Heart left ventricle (tissue), 16 donors: Measurements from ENCODE around the gene URM1. TPM values are rescaled to one million over a fixed set of nuclear protein-coding genes. Genes with fewer than 3 reads are reported as not detected.
"Not testable (repeated sequence)": the region's sequence is repeated elsewhere in the genome, so short reads cannot be mapped to it uniquely, and the experiment has no call there.

ENCODE experiments used
- ATAC-seq, 4 donors: fragments of 200-7000 bp; cut with Tn5 transposase; one replicate each; pipeline ENCODE4 v1.9.1; 2020 to 2022; ENCODE audit warnings: moderate library complexity in 4 of 4, mild to moderate bottlenecking in 3 of 4, moderate number of reproducible peaks in 1 of 4
- DNase-seq, 5 donors: peaks; one replicate each; pipeline ENCODE4 v3.0.0-alpha.2; 2020
- H3K27ac ChIP-seq, 12 donors: fragments of 200-600 bp; sonication (generic) in 4 of 12; one replicate each; pipeline versions ENCODE4 v1.5.0 to v1.8.0; 2016 to 2022; ENCODE audit warnings: mild to moderate bottlenecking in 2 of 12
- H3K27me3 ChIP-seq, 9 donors: fragments of 200-600 bp; sonication (generic) in 2 of 9; one replicate each; pipeline versions ENCODE4 v1.5.1 to v1.8.0; 2016 to 2022; ENCODE audit warnings: mild to moderate bottlenecking in 3 of 9
- H3K36me3 ChIP-seq, 9 donors: fragments of 200-600 bp; sonication (generic) in 2 of 9; one replicate each; pipeline versions ENCODE4 v1.5.0 to v1.8.0; 2018 to 2022; ENCODE audit warnings: mild to moderate bottlenecking in 2 of 9
- H3K4me1 ChIP-seq, 12 donors: fragments of 200-600 bp; sonication (generic) in 4 of 12; one replicate each; pipeline versions ENCODE4 v1.5.0 to v1.8.0; 2016 to 2022; ENCODE audit warnings: mild to moderate bottlenecking in 3 of 12
- H3K4me3 ChIP-seq, 12 donors: fragments of 200-600 bp; sonication (generic) in 4 of 12; one replicate each; pipeline versions ENCODE4 v1.5.0 to v1.8.0; 2017 to 2022; ENCODE audit warnings: mild to moderate bottlenecking in 9 of 12, moderate library complexity in 4 of 12
- H3K9me3 ChIP-seq, 12 donors: fragments of 200-600 bp; sonication (generic) in 4 of 12; one replicate each; pipeline versions ENCODE4 v1.5.0 to v1.8.0; 2016 to 2022; ENCODE audit warnings: mild to moderate bottlenecking in 1 of 12
- POLR2A ChIP-seq, 2 donors: fragments of 450-650 bp; IDR thresholded peaks; one replicate each; pipeline ENCODE4 v1.6.1; 2017; ENCODE audit warnings: antibody characterized with exemption in 2 of 2, mild to moderate bottlenecking in 2 of 2, moderate library complexity in 2 of 2
- WGBS, 4 donors: extraction: QIAGEN DNeasy Blood & Tissue Kit in 2 of 4; methylation state at CpG; one replicate each; pipeline versions ENCODE4 v1.1.5 to v1.1.7; 2013 to 2018; 5-methylcytosine and 5-hydroxymethylcytosine counted together
- intact Hi-C, 10 donors: fragments of 100-400 bp; cut with DNase I; formaldehyde crosslinking; loops; one replicate each; pipeline versions ENCODE4 v1.11.1 to v1.14.2; 2022
- polyA plus RNA-seq, 2 donors: library from polyadenylated mRNA; stranded (reverse); fragments of 200-250 nt; gene quantifications; one replicate each; pipeline ENCODE4 v1.2.3, GENCODE V29; 2013
- total RNA-seq, 9 donors: library from RNA; depleted of rRNA in 2 of 9; stranded (reverse); fragments of >200 nt in 2 of 9; fragmentation: NEBNext Ultra II Directional in 3 of 9; extraction: Animal tissue kit (Norgen Biotek cat#: 25700) in 3 of 9; gene quantifications; one replicate each; pipeline versions ENCODE4 v1.1.0 to v1.2.4, GENCODE V29; 2016 to 2023
- TF ChIP-seq, protein P1 (sequence below), 12 donors: fragments of 200-600 bp; sonication (generic) in 4 of 12; IDR thresholded peaks; one replicate each; pipeline versions ENCODE4 v1.5.0 to v1.8.0; 2018 to 2022; ENCODE audit warnings: antibody characterized with exemption in 12 of 12, mild to moderate bottlenecking in 5 of 12
- donor health status: ischemic (EF 13 %, LVEDD 7.1; RV severe dilation, severe dysfunction).
- donor health status: healthy with polysubstance abuse.
- donor health status: DM: no; HTN: yes; CAD: no.
- donor health status: DM: no; HTN: no; CAD: no.
- donor health status: ischemic (EF 25% LVEDD 6.9; RV normal size, moderate dysfunction).
- donor health status: ischemic (EF 25% LVEDD 5.7; RV mildly dilated, moderate dysfunction).
- donor health status: healthy.
- donor health status: DM: yes; HTN: yes; CAD: no.
- donor health status: ischemic (EF 35%, LVEDD 5.7; RV mildly dilated, moderate dysfunction).
- donor health status: nonischemic (EF 11% LVEDD 7.7; RV severe dilation, severe dysfunction).
- donor health status: DM: yes; HTN: yes; CAD: no.
- donor health status: PGD.
- donor health status: ischemic (EF 29% LVEDD 5.4; RV normal size, mild dysfunction).
- donor health status: nonischemic (EF 23%, LVEDD 6.1; RV moderate dilation, normal function).

URM1 gene
- total and polyA plus RNA-seq, 11 donors, result 30.2 to 85.6 (median 45.4) TPM

DNA sequence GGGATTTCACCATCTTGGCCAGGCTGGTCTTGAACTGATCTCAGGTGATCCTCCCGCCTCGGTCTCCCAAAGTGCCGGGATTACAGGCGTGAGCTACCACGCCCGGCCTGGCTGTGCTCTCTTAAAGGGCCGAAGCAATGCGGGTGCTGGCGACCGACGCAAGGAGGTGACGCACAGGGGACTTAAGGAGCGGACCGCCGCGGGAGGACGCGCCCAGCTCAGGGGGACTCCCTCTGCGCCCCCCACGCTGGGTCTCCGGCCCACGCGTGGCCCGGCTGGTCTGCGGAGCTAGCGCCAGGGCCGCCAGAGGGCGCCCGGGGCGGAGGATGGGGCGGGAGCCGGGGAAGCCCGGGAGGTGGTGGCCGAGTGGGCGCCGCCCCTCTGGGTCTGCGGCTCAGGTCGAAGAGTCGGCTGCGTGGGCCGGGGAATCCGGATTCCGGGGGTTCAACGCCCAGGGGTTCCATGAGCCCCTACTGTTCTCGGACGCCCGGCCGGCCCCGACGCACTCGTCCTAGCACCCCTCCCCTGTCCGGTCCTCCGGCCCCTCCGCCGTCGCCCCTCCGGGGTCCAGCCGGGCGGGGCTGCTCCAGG lies 49.0 kb downstream of the URM1 start:
- TF ChIP-seq, protein P1, sequence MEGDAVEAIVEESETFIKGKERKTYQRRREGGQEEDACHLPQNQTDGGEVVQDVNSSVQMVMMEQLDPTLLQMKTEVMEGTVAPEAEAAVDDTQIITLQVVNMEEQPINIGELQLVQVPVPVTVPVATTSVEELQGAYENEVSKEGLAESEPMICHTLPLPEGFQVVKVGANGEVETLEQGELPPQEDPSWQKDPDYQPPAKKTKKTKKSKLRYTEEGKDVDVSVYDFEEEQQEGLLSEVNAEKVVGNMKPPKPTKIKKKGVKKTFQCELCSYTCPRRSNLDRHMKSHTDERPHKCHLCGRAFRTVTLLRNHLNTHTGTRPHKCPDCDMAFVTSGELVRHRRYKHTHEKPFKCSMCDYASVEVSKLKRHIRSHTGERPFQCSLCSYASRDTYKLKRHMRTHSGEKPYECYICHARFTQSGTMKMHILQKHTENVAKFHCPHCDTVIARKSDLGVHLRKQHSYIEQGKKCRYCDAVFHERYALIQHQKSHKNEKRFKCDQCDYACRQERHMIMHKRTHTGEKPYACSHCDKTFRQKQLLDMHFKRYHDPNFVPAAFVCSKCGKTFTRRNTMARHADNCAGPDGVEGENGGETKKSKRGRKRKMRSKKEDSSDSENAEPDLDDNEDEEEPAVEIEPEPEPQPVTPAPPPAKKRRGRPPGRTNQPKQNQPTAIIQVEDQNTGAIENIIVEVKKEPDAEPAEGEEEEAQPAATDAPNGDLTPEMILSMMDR (IDR thresholded peaks at IDR 0.05), result peak; percentile 78 to 98 (median 86)
- TF ChIP-seq POLR2A (IDR thresholded peaks at IDR 0.05), result peak in 1 of 2 donors; percentile 11
- DNase-seq, result peak; percentile 74 to 87 (median 79)
- 0 to 1% (median 1%) methylated on average over 20 to 59 of the region's 59 CpGs for WGBS, 4 donors
- intact Hi-C loops, result loop anchor here in 1 of 10 donors (2.0 kb wide), 1 partner anchor 37 kb away; the partner anchor contains the start of gene ODF2
- Histone ChIP-seq H3K9me3 (no peaks in the 10 kb centered on the region), H3K36me3 (peaks cover 0 to 7% (median 0%) of the 10 kb centered on the region in 9 donors), H3K4me1 (peaks cover 0 to 28% (median 16%) of the 10 kb centered on the region in 12 donors), H3K27ac (peak overlapping the region in 11 of 12 donors; percentile 64 to 87 (median 78)), H3K4me3 (peak overlapping the region; percentile 56 to 99 (median 93)), H3K27me3 (peaks cover 0 to 32% (median 13%) of the 10 kb centered on the region in 9 donors)
- ATAC-seq, result peak; percentile 66 to 90 (median 87)

DNA sequence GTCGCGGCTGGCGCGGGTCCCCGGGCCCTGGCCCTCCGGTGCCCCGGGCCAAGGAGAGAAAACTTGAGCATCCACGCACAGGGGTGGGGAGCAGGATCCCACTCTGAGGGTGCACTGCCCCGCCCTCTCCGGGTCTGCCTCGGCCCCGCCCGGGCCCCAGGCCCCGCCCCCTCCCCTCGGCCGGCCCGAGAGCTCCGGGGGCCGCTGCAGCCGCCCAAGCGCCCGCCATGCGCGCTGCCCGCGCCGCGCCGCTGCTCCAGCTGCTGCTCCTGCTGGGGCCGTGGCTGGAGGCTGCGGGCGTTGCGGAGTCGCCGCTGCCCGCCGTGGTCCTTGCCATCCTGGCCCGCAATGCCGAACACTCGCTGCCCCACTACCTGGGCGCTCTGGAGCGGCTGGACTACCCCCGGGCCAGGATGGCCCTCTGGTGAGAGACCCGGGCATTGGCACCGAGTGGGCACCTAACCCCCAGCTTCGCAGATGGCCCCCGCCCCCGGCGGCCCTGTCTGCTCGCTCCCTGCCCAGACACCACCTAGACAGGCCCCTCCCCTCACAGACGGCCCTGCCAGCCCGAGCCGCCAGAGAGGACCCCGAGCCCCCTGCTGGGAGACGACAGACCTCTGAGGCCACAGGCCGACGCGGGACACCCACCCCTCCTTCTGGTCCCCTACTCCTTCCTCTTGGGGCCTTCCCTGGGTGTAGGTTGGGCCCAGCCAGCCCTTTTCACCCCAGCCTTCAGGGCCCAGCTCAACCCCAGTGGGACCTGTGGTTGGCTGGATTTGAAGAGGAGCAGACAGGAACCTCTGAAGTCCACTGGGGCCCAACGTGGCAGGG lies 49.7 kb downstream of the URM1 start, which contains the start of gene CERCAM:
Gene CERCAM, plus strand, starts transcription at position 207 of the 831 bp plus-strand sequence. Its CDS starts 21 bp downstream, at position 228.
- peak within 1 kb of the TSS in 11 of 12 donors; percentile 64 to 87 (median 78) for H3K27ac ChIP-seq
- peak; percentile 30 to 93 (median 76) for ATAC-seq
- peaks cover 0 to 8% (median 0%) of the 10 kb centered on the region in 9 donors for H3K36me3 ChIP-seq
- no peaks in the 10 kb centered on the region for H3K9me3 ChIP-seq
- intact Hi-C loops, result loop anchor here in 1 of 10 donors (2.0 kb wide), 1 partner anchor 36 kb away; the partner anchor contains the start of gene ODF2
- H3K27me3 ChIP-seq, result peaks cover 0 to 26% (median 6%) of the 10 kb centered on the region in 9 donors
- TF ChIP-seq POLR2A (IDR thresholded peaks at IDR 0.05), result no peak
- TF ChIP-seq, protein P1 (IDR thresholded peaks at IDR 0.05), result no peak
- H3K4me3 ChIP-seq, result peak within 1 kb of the TSS; percentile 56 to 99 (median 93)
- DNase-seq, result peak; percentile 68 to 81 (median 71)
- H3K4me1 ChIP-seq, result peaks cover 0 to 28% (median 16%) of the 10 kb centered on the region in 12 donors
- 1 to 4% (median 2%) methylated on average over 18 to 59 of the region's 59 CpGs for WGBS, 4 donors

DNA sequence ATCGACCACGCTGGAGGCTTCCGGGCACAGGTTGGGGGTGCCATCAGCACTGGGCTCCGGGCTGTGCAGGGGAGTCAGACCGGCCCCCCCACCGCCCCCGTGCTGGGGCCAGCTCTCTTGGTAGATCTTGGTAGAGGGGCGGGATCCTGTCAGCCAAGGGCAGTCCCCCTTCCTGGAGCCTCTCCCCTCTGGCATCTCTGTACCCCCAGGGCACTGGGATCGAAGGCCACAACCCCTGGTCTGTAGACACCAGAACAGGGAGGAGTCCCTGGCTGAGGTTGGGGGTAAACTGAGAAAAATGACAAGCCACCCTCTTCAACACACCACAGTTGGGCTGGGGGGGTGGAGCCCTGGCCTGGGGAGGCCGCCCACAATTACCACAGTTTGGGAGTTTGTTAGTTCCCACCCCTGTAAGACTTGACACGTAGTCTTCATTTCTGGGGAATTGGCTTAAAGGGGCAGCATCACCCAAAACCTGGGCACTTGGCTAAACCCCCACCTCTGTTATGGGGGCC lies 50.4 kb downstream of the URM1 start:
- DNase-seq, result peak in 2 of 5 donors; percentile 45 to 47

DNA sequence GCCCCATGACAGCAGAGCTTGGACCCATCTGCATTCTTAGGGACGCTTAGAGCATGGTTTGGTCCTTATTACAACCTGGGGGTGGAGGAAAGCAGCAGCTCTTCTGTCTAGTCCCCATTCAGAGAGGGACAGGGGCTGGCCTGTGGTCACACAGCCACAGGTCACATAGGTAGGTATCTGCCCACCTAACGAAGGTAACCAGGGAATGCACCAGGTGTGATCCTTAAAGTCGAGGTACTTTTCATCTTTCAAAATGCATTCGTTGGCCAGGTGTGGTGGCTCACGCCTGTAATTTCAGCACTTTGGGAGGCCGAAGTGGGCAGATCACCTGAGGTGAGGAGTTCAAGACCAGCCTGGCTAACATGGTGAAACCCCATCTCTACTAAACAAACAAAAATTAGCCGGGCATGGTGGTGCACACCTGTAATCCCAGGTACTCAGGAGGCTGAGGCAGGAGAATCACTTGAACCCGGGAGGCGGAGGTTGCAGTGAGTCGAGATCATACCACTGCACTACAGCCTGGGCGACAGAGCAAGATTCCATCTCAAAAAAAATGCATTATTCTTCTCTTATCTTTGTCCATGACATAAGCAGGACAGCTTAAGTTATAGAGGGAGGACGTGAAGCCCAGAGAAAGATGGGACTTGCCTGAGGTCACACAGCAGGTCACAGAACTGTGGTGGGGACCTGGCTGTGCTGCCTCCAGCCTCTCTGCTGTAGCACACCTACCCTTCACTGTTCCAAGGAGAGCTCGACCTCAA lies 51.0 kb downstream of the URM1 start:
- Histone ChIP-seq H3K4me1 (peaks cover 0 to 28% (median 16%) of the 10 kb centered on the region in 12 donors), H3K27ac (peak overlapping the region in 2 of 12 donors; percentile 84 to 85), H3K4me3 (peak overlapping the region in 7 of 12 donors; percentile 85 to 99 (median 97)), H3K27me3 (peaks cover 0 to 18% (median 0%) of the 10 kb centered on the region in 9 donors), H3K36me3 (peaks cover 0 to 17% (median 0%) of the 10 kb centered on the region in 9 donors)
- H3K9me3 ChIP-seq, ATAC-seq, DNase-seq, intact Hi-C loops: not testable (repeated sequence)
- WGBS, 4 donors, result 91 to 97% (median 94%) methylated on average over 13 of the region's 13 CpGs

More for the DNA sequence above, 50.4 kb downstream of the URM1 start:
- peak overlapping the region in 10 of 12 donors; percentile 64 to 87 (median 81) for H3K27ac ChIP-seq
- peaks cover 0 to 19% (median 2%) of the 10 kb centered on the region in 9 donors for H3K27me3 ChIP-seq
- peak overlapping the region in 11 of 12 donors; percentile 64 to 99 (median 94) for H3K4me3 ChIP-seq
- H3K9me3 ChIP-seq, result no peaks in the 10 kb centered on the region
- peaks cover 0 to 28% (median 16%) of the 10 kb centered on the region in 12 donors for H3K4me1 ChIP-seq
- peak; percentile 18 to 41 (median 32) for ATAC-seq
- peaks cover 0 to 14% (median 0%) of the 10 kb centered on the region in 9 donors for H3K36me3 ChIP-seq
- TF ChIP-seq POLR2A (IDR thresholded peaks at IDR 0.05), result no peak
- TF ChIP-seq, protein P1 (IDR thresholded peaks at IDR 0.05), result no peak
- WGBS, 4 donors, result 46 to 64% (median 55%) methylated on average over 3 to 11 of the region's 11 CpGs
- intact Hi-C loops, result loop anchor here in 1 of 10 donors (2.0 kb wide), 1 partner anchor 35 kb away; the partner anchor contains the start of gene ODF2
